ENCODE measurements around the gene CXCR4.

DNA sequence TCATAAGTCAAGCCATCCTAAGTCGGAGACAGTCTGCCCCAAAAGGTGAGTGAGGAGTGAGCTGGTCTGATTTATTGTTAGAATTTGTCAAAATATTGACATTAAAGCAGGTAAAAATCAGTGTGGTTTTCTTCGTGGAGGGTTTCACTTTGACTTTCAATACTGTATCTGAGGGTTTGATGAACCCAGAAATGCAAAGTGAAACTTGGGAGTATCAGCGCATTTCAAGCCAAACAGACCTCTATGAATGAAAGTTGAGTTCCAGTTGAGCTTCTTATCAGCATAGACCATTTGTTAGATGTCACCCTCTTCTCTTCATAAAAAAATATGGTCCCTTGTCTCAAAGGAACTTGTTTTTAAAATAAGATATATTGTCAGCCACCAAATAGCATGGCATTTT is 21.7 kb upstream of the CXCR4 start:
- TF ChIP-seq, protein P1, sequence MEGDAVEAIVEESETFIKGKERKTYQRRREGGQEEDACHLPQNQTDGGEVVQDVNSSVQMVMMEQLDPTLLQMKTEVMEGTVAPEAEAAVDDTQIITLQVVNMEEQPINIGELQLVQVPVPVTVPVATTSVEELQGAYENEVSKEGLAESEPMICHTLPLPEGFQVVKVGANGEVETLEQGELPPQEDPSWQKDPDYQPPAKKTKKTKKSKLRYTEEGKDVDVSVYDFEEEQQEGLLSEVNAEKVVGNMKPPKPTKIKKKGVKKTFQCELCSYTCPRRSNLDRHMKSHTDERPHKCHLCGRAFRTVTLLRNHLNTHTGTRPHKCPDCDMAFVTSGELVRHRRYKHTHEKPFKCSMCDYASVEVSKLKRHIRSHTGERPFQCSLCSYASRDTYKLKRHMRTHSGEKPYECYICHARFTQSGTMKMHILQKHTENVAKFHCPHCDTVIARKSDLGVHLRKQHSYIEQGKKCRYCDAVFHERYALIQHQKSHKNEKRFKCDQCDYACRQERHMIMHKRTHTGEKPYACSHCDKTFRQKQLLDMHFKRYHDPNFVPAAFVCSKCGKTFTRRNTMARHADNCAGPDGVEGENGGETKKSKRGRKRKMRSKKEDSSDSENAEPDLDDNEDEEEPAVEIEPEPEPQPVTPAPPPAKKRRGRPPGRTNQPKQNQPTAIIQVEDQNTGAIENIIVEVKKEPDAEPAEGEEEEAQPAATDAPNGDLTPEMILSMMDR (conservative IDR thresholded peaks at IDR 0.05; ENCODE audit: low read length), result no peak
- no peak for TF ChIP-seq EZH2phosphoT487 (IDR thresholded peaks at IDR 0.05; ENCODE audit: borderline replicate concordance)

Data from Loucy (cell line).